Stimulated activated CD4-positive, alpha-beta T cell treated with anti-CD3 and anti-CD28 coated beads, Interleukin-4, amount 100 ng/mL, for 24 hours (primary cell): ENCODE measurements around the gene CAPN7.
"Not testable (repeated sequence)": the region's sequence is repeated elsewhere in the genome, so short reads cannot be mapped to it uniquely, and the experiment has no call there.

Source experiments
- DNase-seq: peaks from one replicate; pipeline ENCODE4 v3.0.0-alpha.2; 2020

The CAPN7 gene

GRCh38 chr3:15205934-15206661 is at the start of gene CAPN7:
CAPN7 (plus strand) TSS chr3:15206246; CDS start chr3:15206496, 250 bp downstream.
- peak; percentile 92 for DNase-seq

GRCh38 chr3:15157441-15157840 is 48.6 kb upstream of the CAPN7 start:
- DNase-seq: no peak

GRCh38 chr3:15159501-15160136 is 46.4 kb upstream of the CAPN7 start:
- DNase-seq: no peak

DNA sequence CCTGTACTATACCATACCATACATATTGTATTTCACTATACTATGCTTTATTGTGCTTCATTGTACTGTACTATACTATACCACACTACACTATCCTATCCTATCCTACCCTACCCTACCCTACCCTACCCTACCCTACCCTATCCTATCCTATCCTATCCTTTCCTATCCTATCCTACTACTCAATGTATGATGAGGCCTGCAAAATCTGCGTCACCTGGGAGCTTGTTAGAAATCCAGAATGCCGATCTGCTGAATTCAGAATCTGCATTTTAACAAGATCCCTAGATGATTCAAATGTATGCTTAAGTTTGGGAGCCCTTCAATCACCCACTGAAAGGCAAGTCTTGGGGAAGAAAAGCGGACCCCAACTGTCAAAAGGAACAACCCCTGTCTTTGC is 45.4 kb upstream of the CAPN7 start:
- no peak for DNase-seq

DNA sequence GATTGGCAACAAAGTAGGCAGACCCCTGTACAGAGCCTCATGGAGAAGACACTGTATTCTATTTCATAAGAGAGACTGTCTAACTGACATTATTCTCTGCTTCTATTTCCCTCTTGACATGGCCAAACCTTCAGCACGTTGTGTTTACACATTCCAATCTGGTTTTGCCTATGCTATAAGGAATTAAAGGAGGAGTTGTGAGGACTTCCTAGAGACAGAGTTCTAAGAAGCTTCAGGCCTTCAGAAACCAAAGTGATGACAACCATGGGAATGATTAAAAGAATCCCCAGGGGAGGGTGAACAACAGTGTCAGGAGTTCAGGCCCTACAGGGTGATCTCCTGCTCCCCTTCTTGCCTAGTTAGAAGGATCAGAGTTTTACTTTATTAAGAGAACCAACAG is 44.9 kb upstream of the CAPN7 start:
- DNase-seq: no peak

- not testable (repeated sequence) for DNase-seq
Measured at GRCh38 chr3:15163656-15164055, 42.4 kb upstream of the CAPN7 start.

GRCh38 chr3:15164340-15164739 is 41.7 kb upstream of the CAPN7 start:
- no peak for DNase-seq

DNA sequence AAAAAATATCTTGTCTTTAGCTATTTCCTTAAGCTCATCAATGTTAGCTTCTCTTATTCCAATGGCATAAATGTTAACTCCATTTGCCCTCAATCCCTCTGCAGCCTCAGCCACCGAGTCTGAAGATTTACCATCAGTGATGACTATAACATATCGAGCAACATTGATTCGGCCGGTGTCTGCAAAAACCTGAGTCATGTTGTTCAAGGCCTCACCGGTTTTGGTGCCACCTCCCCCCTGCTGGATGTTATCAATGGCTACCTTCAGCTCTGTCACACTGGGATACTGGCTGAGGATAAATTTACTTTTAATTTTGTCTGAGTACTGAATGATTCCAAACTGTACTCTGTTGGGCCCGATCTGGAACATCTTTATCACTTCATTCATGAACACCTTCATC is 41.0 kb upstream of the CAPN7 start:
- DNase-seq: no peak

DNA sequence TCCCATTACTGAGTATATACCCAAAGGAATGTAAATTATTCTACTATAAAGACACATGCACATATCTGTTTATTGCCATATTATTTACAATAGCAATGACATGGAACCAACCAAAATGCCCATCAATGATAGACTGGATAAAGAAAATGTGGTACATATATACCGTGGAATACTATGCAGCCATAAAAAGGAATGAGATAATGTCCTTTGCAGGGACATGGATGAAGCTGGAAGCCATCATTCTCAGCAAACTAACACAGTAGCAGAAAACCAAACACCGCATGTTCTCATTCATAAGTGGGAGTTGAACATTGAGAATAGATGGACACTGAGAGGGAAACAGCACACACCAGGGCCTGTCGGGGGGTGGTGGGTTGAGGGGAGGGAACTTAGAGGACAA is 39.7 kb upstream of the CAPN7 start:
- not testable (repeated sequence) for DNase-seq

GRCh38 chr3:15171096-15171495 is 35.0 kb upstream of the CAPN7 start:
- DNase-seq: no peak

GRCh38 chr3:15172806-15173205 is 33.2 kb upstream of the CAPN7 start:
- DNase-seq: no peak

- DNase-seq: no peak
Measured at GRCh38 chr3:15174953-15175352, 31.1 kb upstream of the CAPN7 start.

GRCh38 chr3:15175605-15176004 is 30.4 kb upstream of the CAPN7 start:
- DNase-seq: no peak

- DNase-seq: no peak
Measured at GRCh38 chr3:15180042-15180611, 25.9 kb upstream of the CAPN7 start.

GRCh38 chr3:15181511-15181910 is 24.5 kb upstream of the CAPN7 start:
- no peak for DNase-seq

DNA sequence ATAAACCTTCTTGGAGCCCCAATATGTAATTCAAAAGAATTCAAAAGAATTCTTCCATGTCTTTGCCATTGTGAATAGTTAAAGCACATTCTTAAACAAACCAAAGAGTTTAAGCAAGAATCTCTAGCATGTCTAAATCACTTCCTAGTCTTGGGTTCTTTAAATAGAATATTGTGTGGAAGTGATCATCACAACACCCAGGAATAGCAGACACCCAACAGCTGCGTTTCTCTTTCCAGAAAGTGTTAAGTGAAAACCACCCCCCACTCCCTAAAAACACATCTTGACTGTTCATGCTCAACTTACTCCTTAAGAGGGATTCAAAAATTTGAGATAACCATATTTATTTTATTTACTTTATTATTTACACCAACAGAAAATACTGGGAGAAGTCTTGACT is 24.1 kb upstream of the CAPN7 start:
- DNase-seq: no peak

DNA sequence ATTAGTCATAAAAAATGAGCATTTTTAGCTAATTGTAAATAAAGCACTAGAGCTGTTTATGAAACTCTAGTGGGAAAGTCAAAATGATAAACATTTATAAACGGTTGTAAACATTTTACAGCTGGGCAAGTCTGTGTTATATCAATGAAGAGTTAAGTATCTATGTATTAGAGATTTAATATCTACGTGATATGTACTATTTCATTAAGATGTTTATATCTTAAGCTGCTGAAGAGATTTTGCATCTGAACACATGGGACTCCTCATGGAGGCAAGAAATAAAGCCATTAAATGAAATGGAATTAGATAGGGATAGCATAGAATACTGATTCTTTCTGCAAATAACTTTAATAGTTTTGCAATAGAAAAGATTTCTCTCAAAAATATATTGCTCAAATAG is 23.0 kb upstream of the CAPN7 start:
- DNase-seq: no peak

- DNase-seq: no peak
Measured at GRCh38 chr3:15185404-15185803, 20.6 kb upstream of the CAPN7 start.

DNA sequence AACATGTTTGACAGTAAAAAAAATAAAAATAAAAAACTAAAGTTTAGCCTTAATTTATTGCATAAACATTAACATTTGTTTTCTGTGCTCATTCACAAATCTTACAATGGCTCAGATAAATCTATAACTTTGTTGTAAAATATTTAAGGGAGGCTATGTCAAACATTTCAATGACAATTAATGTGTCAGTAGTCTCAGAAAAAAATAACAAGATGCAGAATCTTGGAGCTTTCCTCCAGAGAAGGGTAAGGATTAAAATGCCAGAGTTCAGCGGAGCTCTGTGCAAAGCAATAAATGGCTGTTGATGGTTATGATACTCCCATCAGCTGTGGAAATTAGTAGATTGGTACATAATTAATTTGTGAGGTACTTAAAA is 20.0 kb upstream of the CAPN7 start:
- DNase-seq: no peak

DNA sequence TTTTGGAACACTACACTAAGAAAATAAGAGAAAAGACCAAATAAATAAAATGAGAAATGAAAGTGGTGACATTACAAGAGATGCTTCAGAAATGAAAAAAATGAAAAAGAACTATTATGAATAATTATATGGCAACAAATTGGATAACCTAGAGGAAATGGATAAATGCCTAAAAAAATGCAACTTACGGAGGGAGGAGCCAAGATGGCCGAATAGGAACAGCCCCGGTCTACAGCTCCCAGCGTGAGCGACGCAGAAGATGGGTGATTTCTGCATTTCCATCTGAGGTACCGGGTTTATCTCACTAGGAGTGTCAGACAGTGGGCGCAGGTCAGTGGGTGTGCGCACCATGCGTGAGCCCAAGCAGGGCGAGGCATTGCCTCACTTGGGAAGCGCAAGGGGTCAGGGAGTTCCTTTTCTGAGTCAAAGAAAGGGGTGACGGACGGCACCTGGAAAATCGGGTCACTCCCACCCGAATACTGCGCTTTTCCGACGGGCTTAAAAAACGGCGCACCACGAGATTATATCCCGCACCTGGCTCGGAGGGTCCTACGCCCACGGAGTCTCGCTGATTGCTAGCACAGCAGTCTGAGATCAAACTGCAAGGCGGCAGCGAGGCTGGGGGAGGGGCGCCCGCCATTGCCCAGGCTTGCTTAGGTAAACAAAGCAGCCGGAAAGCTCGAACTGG is 19.4 kb upstream of the CAPN7 start:
- DNase-seq: not testable (repeated sequence)

GRCh38 chr3:15197340-15198029 is 8.6 kb upstream of the CAPN7 start:
- DNase-seq: no peak

- no peak for DNase-seq
Measured at GRCh38 chr3:15198686-15199085, 7.4 kb upstream of the CAPN7 start.

GRCh38 chr3:15199493-15200105 is 6.4 kb upstream of the CAPN7 start:
- DNase-seq: no peak
